Ishikawa (cell line): ENCODE measurements around the gene GNPDA1.

Source experiments
- CREB1 ChIP-seq: IDR thresholded peaks from 2 replicates; pipeline ENCODE4 v1.6.1; 2012; ENCODE audit warnings: low read depth
- EGR1 ChIP-seq: IDR thresholded peaks from 2 replicates; pipeline ENCODE4 v1.6.1; 2012
- MAX ChIP-seq: IDR thresholded peaks from 2 replicates; pipeline ENCODE4 v1.6.1; 2012
- RAD21 ChIP-seq: IDR thresholded peaks from 2 replicates; pipeline ENCODE4 v1.6.1; 2012; ENCODE audit warnings: low read depth
- REST ChIP-seq: IDR thresholded peaks from 2 replicates; pipeline ENCODE4 v1.6.1; 2012; ENCODE audit warnings: low read depth, mild to moderate bottlenecking
- TAF1 ChIP-seq: IDR thresholded peaks from 2 replicates; pipeline ENCODE4 v1.6.1; 2012; ENCODE audit warnings: low read depth, mild to moderate bottlenecking
- TCF12 ChIP-seq: IDR thresholded peaks from 2 replicates; pipeline ENCODE4 v1.6.1; 2012; ENCODE audit warnings: low read depth
- YY1 ChIP-seq: IDR thresholded peaks from 2 replicates; pipeline ENCODE4 v1.6.1; 2012; ENCODE audit warnings: low read depth
- ZBTB7A ChIP-seq: IDR thresholded peaks from 2 replicates; pipeline ENCODE4 v1.6.1; 2012; ENCODE audit warnings: low read depth

DNA sequence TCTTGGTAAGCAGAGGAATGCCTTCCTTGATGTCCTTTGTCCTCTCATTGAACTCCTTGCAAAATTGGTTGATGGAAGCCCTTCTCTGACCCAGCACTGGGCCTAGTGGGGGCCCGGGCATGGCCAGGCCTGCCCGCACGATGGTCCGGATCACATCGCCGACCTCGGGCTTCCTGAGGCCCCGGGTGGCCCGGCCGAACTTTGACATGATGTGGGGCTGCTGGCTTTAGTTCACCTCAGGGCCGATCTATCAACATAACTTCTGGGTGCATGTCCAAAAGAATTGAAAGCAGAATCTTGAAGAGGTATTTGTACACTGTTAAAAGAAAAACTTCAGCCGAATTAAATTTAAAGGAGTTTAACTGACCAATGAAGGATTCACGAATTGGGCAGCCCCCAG lies 24.1 kb upstream of the GNPDA1 start:
- TF ChIP-seq TAF1 (no peak), REST (no peak), YY1 (no peak), RAD21 (no peak), TCF12 (no peak), MAX (no peak), EGR1 (no peak), ZBTB7A (no peak), CREB1 (no peak)
